Activated CD8-positive, alpha-beta T cell treated with anti-CD3 and anti-CD28 coated beads for 36 hours (primary cell): Measurements from ENCODE around the gene ASB13. TPM values are rescaled to one million over a fixed set of nuclear protein-coding genes. Genes with fewer than 3 reads are reported as not detected.

Experiments
- ATAC-seq: fragments of 200-7000 bp; cut with Tn5 transposase; one replicate; pipeline ENCODE4 v1.10.0; 2021; ENCODE audit warnings: mild to moderate bottlenecking, moderate library complexity
- CTCF ChIA-PET: fragments of 350-600 bp; sonication (Branson Sonifier 250); formaldehyde crosslinking; loops from one replicate; lab custom pipeline; 2021; ENCODE audit warnings: antibody characterized with exemption; lab: Charles Lee
- POLR2A ChIA-PET: fragments of 350-600 bp; sonication (Branson Sonifier 250); formaldehyde crosslinking; loops from one replicate; lab custom pipeline; 2021; ENCODE audit warnings: antibody characterized with exemption; lab: Charles Lee
- DNase-seq: peaks from one replicate; pipeline ENCODE4 v3.0.0-alpha.2; 2020
- H3K27ac Mint-ChIP-seq: one replicate; pipeline ENCODE4 v1.8.0; 2021; ENCODE audit warnings: mild to moderate bottlenecking, mixed read lengths
- H3K27me3 Mint-ChIP-seq: one replicate; pipeline ENCODE4 v1.8.0; 2021; ENCODE audit warnings: mixed read lengths
- H3K36me3 Mint-ChIP-seq: one replicate; pipeline ENCODE4 v1.8.0; 2021; ENCODE audit warnings: low read depth, mixed read lengths
- H3K4me1 Mint-ChIP-seq: one replicate; pipeline ENCODE4 v1.8.0; 2021; ENCODE audit warnings: low read depth, mixed read lengths
- H3K4me3 Mint-ChIP-seq: one replicate; pipeline ENCODE4 v1.8.0; 2021; ENCODE audit warnings: mild to moderate bottlenecking, moderate library complexity, mixed read lengths
- H3K9me3 Mint-ChIP-seq: one replicate; pipeline ENCODE4 v1.8.0; 2021; ENCODE audit warnings: mixed read lengths
- intact Hi-C: fragments of 100-400 bp; cut with micrococcal nuclease; formaldehyde crosslinking; loops from one replicate; pipeline ENCODE4 v1.10.0; 2022
- total RNA-seq, 2 experiments: library from RNA; stranded (reverse); gene quantifications; one replicate each; pipeline ENCODE4 v1.2.3, GENCODE V29; 2021
- TF ChIP-seq, protein P1 (sequence below): fragments of 200-600 bp; IDR thresholded peaks from one replicate; pipeline ENCODE4 v1.8.0; 2022; ENCODE audit warnings: antibody characterized with exemption, mild to moderate bottlenecking

ASB13 gene
- total RNA-seq, 2 experiments from 2014 or later, result 8.9 to 9.2 TPM

DNA sequence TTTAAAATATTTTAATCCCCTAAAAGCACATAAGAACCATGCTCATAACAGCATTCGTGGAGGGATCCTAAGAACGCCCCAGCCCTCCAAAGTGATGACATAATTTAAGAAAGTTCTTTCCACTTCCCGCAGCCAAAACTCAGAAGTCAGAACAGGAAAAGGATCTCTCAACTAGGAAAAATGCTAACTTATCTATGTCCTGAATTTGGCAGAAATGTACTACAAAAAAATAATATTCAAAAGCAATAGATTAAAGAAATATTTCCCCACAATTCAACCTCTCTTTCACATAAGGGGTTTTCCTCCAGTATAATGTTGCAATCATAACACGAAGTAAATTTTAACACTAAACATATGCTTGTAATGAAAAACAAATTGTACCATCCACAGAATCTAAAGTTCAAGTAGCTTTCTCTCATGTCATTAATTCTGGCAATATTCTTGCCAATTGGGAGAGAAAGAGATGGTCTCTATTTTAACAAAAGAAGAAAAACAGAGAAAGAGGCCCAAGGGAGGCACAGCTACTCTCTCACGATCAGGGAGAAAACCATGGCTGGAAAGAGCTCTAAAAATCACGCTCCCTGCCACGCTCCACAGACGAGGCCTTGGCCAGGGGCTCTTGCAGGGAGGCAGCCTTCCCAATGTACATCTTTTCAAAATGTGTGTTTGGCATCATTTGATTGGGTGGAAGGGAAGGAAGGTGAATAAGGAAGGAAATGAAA lies 22.9 kb downstream of the ASB13 start:
- CTCF ChIA-PET, result interaction anchor here (1.2 to 4.5 kb wide), 3 partner anchors 13 to 209 kb away, joined by 3 to 26 read pairs (median 4); no protein-coding TSS in a partner anchor
- Mint-ChIP-seq H3K36me3 (peaks cover 7% of the 10 kb centered on the region), H3K27me3 (no peaks in the 10 kb centered on the region), H3K4me1 (no peaks in the 10 kb centered on the region), H3K4me3 (no peak overlapping the region), H3K27ac (no peak overlapping the region), H3K9me3 (no peaks in the 10 kb centered on the region)
- DNase-seq, result no peak
- TF ChIP-seq, protein P1, sequence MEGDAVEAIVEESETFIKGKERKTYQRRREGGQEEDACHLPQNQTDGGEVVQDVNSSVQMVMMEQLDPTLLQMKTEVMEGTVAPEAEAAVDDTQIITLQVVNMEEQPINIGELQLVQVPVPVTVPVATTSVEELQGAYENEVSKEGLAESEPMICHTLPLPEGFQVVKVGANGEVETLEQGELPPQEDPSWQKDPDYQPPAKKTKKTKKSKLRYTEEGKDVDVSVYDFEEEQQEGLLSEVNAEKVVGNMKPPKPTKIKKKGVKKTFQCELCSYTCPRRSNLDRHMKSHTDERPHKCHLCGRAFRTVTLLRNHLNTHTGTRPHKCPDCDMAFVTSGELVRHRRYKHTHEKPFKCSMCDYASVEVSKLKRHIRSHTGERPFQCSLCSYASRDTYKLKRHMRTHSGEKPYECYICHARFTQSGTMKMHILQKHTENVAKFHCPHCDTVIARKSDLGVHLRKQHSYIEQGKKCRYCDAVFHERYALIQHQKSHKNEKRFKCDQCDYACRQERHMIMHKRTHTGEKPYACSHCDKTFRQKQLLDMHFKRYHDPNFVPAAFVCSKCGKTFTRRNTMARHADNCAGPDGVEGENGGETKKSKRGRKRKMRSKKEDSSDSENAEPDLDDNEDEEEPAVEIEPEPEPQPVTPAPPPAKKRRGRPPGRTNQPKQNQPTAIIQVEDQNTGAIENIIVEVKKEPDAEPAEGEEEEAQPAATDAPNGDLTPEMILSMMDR, result no peak
- ATAC-seq, result no peak
- POLR2A ChIA-PET, result interaction anchor here (0.7 to 1.0 kb wide), 2 partner anchors 12 to 24 kb away, joined by 3 read pairs; no protein-coding TSS in a partner anchor
- intact Hi-C loops, result no loop called here

DNA sequence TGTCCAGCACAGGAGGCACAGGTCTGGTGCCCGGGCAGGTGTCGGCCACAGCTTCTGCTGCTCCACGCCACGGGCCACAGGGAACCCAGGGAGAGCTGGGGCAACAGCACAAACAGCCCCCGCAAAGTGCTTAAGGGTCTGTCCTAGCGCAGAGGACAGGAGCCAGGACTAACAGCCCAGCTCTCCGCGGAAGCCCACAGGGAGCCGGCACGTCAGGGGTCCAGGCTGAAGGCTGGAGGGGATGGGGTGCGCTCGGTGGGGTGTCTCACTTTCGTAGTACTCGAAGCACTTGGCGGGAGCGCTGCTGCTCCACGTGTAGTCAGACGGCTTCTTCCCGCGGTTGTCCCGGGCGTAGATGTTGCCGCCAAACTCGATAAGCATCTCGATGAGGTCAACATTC lies 24.9 kb downstream of the ASB13 start:
- H3K4me3 Mint-ChIP-seq, result no peak overlapping the region
- no peaks in the 10 kb centered on the region for H3K9me3 Mint-ChIP-seq
- H3K4me1 Mint-ChIP-seq, result no peaks in the 10 kb centered on the region
- POLR2A ChIA-PET, result no interaction called here
- intact Hi-C loops, result no loop called here
- ATAC-seq (no peak), DNase-seq (no peak)
- CTCF ChIA-PET, result interaction anchor here (1.2 to 1.4 kb wide), 2 partner anchors 12 to 18 kb away, joined by 3 to 4 read pairs; no protein-coding TSS in a partner anchor
- no peak overlapping the region for H3K27ac Mint-ChIP-seq
- TF ChIP-seq, protein P1, result no peak
- H3K27me3 Mint-ChIP-seq, result no peaks in the 10 kb centered on the region
- H3K36me3 Mint-ChIP-seq, result peaks cover 4% of the 10 kb centered on the region

DNA sequence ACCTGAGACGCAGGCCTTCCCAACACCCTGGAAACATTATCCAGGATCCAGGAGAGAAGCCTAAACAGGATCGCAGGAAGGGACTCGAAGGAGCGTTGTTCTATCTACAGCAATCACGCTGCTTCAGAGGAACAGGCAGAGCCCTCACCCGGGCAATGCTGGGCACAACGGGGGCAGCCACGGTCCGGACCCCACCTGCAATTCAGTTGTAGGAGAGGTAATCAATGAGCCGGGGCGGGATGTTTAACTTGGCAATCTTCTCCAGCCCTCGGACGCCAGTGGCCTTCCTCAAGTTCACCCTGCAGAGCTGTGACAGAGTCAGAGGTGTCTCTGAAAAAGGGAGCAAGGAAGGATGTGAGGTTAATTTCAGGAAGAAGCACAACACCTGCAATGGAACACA lies 25.9 kb downstream of the ASB13 start:
- CTCF ChIA-PET, result interaction anchor here (1.4 kb wide), 1 partner anchor 17 kb away, joined by 4 read pairs; no protein-coding TSS in a partner anchor
- TF ChIP-seq, protein P1, result no peak
- H3K4me3 Mint-ChIP-seq, result no peak overlapping the region
- POLR2A ChIA-PET, result no interaction called here
- DNase-seq (no peak), ATAC-seq (no peak)
- peaks cover 4% of the 10 kb centered on the region for H3K36me3 Mint-ChIP-seq
- H3K27me3 Mint-ChIP-seq, result no peaks in the 10 kb centered on the region
- intact Hi-C loops, result no loop called here
- H3K4me1 Mint-ChIP-seq, result no peaks in the 10 kb centered on the region
- no peak overlapping the region for H3K27ac Mint-ChIP-seq
- no peaks in the 10 kb centered on the region for H3K9me3 Mint-ChIP-seq

DNA sequence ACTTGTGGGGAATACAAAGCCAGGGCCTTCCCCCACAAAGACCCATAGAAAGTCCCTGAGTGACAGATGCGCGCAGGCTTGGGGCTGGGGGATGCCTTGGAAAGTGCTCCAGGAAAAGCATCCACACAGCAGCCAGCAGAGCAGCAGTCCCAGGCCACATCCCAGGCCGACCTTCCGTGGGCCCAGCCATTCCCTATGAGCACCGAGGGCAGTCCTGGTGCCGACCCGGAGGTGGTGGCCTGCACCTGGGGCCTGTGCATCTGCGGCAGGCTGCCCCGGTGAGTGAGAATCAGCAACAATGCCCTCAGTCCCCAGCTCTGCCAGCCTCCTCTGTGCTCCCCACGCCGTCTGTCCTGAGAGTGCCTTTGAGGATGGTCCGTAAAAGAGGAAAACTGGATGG lies 26.4 kb downstream of the ASB13 start:
- Mint-ChIP-seq H3K4me3 (no peak overlapping the region), H3K27ac (no peak overlapping the region), H3K27me3 (no peaks in the 10 kb centered on the region), H3K9me3 (no peaks in the 10 kb centered on the region), H3K36me3 (peaks cover 4% of the 10 kb centered on the region), H3K4me1 (no peaks in the 10 kb centered on the region)
- DNase-seq (no peak), ATAC-seq (no peak)
- intact Hi-C loops, result no loop called here
- POLR2A ChIA-PET, result no interaction called here
- TF ChIP-seq, protein P1, result no peak
- CTCF ChIA-PET, result no interaction called here

DNA sequence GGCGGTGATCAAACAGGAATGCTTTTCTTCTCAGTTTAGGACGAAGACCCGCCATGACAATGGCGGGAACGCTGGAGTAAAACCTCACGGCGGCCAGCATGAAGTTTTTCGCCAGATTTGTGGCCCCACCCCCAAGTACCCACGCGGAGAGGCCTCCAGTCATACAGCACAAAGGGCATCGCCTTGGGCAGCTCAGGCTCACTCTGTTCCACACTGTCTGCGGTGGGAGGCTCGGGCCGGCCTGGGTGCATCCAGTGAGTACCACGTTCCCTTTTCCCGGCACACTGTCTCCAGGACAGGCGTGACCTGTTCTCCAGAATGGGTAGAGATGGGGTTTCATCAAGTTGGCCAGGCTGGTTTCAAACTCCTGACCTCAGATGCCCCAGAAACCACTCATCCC lies 27.3 kb downstream of the ASB13 start:
- ChIA-PET CTCF (no interaction called here), POLR2A (no interaction called here)
- no peak overlapping the region for H3K27ac Mint-ChIP-seq
- H3K9me3 Mint-ChIP-seq, result no peaks in the 10 kb centered on the region
- DNase-seq (no peak), ATAC-seq (no peak)
- intact Hi-C loops, result no loop called here
- TF ChIP-seq, protein P1, result no peak
- H3K4me3 Mint-ChIP-seq, result no peak overlapping the region
- no peaks in the 10 kb centered on the region for H3K27me3 Mint-ChIP-seq
- H3K36me3 Mint-ChIP-seq, result peaks cover 4% of the 10 kb centered on the region
- no peaks in the 10 kb centered on the region for H3K4me1 Mint-ChIP-seq
